Measurements from ENCODE around the gene PTPRG.

DNA sequence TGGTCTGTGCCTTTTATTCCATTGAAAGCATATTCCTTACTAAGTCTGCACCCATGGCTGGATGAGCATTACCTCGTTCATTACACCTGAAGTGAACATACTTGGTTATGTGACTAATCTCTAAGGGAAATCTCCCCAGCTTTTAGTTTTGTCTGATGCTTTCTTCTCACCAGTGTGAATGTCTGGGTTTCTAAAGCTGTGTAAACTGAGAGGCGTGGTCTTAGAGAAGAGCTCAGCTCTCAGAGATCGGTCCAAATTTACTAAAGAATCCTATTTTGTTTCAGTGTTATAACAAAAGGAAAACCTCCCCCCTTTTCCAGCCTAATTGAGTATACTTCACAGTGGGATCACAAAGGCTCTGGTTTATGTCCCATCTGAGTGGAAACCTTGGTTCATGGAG lies 352.3 kb downstream of the PTPRG start:
- TF ChIP-seq, protein P1, sequence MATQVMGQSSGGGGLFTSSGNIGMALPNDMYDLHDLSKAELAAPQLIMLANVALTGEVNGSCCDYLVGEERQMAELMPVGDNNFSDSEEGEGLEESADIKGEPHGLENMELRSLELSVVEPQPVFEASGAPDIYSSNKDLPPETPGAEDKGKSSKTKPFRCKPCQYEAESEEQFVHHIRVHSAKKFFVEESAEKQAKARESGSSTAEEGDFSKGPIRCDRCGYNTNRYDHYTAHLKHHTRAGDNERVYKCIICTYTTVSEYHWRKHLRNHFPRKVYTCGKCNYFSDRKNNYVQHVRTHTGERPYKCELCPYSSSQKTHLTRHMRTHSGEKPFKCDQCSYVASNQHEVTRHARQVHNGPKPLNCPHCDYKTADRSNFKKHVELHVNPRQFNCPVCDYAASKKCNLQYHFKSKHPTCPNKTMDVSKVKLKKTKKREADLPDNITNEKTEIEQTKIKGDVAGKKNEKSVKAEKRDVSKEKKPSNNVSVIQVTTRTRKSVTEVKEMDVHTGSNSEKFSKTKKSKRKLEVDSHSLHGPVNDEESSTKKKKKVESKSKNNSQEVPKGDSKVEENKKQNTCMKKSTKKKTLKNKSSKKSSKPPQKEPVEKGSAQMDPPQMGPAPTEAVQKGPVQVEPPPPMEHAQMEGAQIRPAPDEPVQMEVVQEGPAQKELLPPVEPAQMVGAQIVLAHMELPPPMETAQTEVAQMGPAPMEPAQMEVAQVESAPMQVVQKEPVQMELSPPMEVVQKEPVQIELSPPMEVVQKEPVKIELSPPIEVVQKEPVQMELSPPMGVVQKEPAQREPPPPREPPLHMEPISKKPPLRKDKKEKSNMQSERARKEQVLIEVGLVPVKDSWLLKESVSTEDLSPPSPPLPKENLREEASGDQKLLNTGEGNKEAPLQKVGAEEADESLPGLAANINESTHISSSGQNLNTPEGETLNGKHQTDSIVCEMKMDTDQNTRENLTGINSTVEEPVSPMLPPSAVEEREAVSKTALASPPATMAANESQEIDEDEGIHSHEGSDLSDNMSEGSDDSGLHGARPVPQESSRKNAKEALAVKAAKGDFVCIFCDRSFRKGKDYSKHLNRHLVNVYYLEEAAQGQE (IDR thresholded peaks at IDR 0.05; ENCODE audit: insufficient read depth in 1 of 2, low read depth in 2 of 2, low read length in 1 of 2), result no peak
- TF ChIP-seq, protein P2, sequence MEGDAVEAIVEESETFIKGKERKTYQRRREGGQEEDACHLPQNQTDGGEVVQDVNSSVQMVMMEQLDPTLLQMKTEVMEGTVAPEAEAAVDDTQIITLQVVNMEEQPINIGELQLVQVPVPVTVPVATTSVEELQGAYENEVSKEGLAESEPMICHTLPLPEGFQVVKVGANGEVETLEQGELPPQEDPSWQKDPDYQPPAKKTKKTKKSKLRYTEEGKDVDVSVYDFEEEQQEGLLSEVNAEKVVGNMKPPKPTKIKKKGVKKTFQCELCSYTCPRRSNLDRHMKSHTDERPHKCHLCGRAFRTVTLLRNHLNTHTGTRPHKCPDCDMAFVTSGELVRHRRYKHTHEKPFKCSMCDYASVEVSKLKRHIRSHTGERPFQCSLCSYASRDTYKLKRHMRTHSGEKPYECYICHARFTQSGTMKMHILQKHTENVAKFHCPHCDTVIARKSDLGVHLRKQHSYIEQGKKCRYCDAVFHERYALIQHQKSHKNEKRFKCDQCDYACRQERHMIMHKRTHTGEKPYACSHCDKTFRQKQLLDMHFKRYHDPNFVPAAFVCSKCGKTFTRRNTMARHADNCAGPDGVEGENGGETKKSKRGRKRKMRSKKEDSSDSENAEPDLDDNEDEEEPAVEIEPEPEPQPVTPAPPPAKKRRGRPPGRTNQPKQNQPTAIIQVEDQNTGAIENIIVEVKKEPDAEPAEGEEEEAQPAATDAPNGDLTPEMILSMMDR (IDR thresholded peaks at IDR 0.05), result no peak

All from Panc1 (cell line).